Spleen (tissue), 11 donors: ENCODE results near the gene RMC1. TPM values are rescaled to one million over a fixed set of nuclear protein-coding genes. Genes with fewer than 3 reads are reported as not detected.
"Not testable (repeated sequence)": the region's sequence is repeated elsewhere in the genome, so short reads cannot be mapped to it uniquely, and the experiment has no call there.

Experiments used
- DNase-seq: peaks from one replicate; pipeline ENCODE4 v3.0.0-alpha.2; 2020
- H3K27ac ChIP-seq, 8 donors: fragments of 200-600 bp; sonication (generic) in 7 of 8; 1 replicate in 4 of 8; 2 replicates in 4 of 8; pipeline versions ENCODE4 v1.5.0 to v1.8.0; 2016 to 2021; ENCODE audit warnings: inconsistent platforms in 4 of 8, mild to moderate bottlenecking in 4 of 8, moderate library complexity in 1 of 8
- H3K27me3 ChIP-seq, 7 donors: fragments of 200-600 bp; sonication (generic) in 6 of 7; replicated peaks in 1 of 7; 1 replicate in 4 of 7; 2 replicates in 3 of 7; pipeline versions ENCODE4 v1.5.0 to v1.8.0; 2016 to 2021; ENCODE audit warnings: inconsistent platforms in 3 of 7, mild to moderate bottlenecking in 1 of 7
- H3K36me3 ChIP-seq, 6 donors: fragments of 200-600 bp; sonication (generic) in 5 of 6; 1 replicate in 4 of 6; 2 replicates in 2 of 6; pipeline versions ENCODE4 v1.5.0 to v1.8.0; 2016 to 2021; ENCODE audit warnings: inconsistent platforms in 2 of 6
- H3K4me1 ChIP-seq, 6 donors: fragments of 200-600 bp; sonication (generic) in 5 of 6; 1 replicate in 3 of 6; 2 replicates in 3 of 6; pipeline versions ENCODE4 v1.5.0 to v1.8.0; 2016 to 2021; ENCODE audit warnings: inconsistent platforms in 3 of 6
- H3K4me3 ChIP-seq, 8 donors: fragments of 200-600 bp; sonication (generic) in 7 of 8; 1 replicate in 4 of 8; 2 replicates in 4 of 8; pipeline versions ENCODE4 v1.5.0 to v1.8.0; 2016 to 2021; ENCODE audit warnings: inconsistent platforms in 4 of 8, mild to moderate bottlenecking in 4 of 8, moderate library complexity in 2 of 8
- H3K9me3 ChIP-seq, 8 donors: fragments of 200-600 bp; sonication (generic) in 7 of 8; 1 replicate in 4 of 8; 2 replicates in 4 of 8; pipeline versions ENCODE4 v1.5.0 to v1.8.0; 2016 to 2021; ENCODE audit warnings: inconsistent platforms in 4 of 8
- CTCF ChIP-seq, 11 experiments: fragments of 200-600 bp in 7 of 11; fragments of 450-650 bp in 4 of 11; sonication (generic) in 4 of 11; IDR thresholded peaks in 8 of 11; conservative IDR thresholded peaks in 3 of 11; 1 replicate in 7 of 11; 2 replicates in 4 of 11; pipeline versions ENCODE4 v1.4.0 to v1.8.0; 2016 to 2021; ENCODE audit warnings: antibody characterized with exemption in 11 of 11, inconsistent platforms in 4 of 11, mild to moderate bottlenecking in 1 of 11
- POLR2A ChIP-seq, 3 donors: fragments of 450-650 bp; IDR thresholded peaks; one replicate each; pipeline ENCODE4 v1.5.1; 2017; ENCODE audit warnings: antibody characterized with exemption in 3 of 3, mild to moderate bottlenecking in 1 of 3
- POLR2AphosphoS5 ChIP-seq, 3 donors: sonication (generic); formaldehyde crosslinking; IDR thresholded peaks; one replicate each; pipeline ENCODE4 v1.5.1; 2017; ENCODE audit warnings: antibody characterized with exemption in 3 of 3
- WGBS, 5 donors: extraction: QIAGEN DNeasy Blood & Tissue Kit in 3 of 5; methylation state at CpG; one replicate each; pipeline versions ENCODE4 v1.1.5 to v1.1.7; 2013 to 2018; 5-methylcytosine and 5-hydroxymethylcytosine counted together
- intact Hi-C: fragments of 100-400 bp; cut with DNase I; formaldehyde crosslinking; loops from one replicate; pipeline ENCODE4 v1.15.0; 2023; ENCODE audit warnings: low total_unique reads
- polyA plus RNA-seq, 3 donors: library from polyadenylated mRNA; stranded (reverse); fragments of 200-250 nt; gene quantifications; one replicate each; pipeline ENCODE4 v1.2.1, GENCODE V29; 2013
- total RNA-seq, 7 donors: library from RNA; depleted of rRNA in 3 of 7; stranded (reverse); fragments of >200 nt in 3 of 7; fragmentation: NEBNext Ultra II Directional in 4 of 7; extraction: Animal tissue kit (Norgen Biotek cat#: 25700) in 4 of 7; gene quantifications; one replicate each; pipeline versions ENCODE4 v1.1.0 to v1.2.1, GENCODE V29; 2016 to 2021
- donor health status: healthy with polysubstance abuse.
- donor health status: DM: no; HTN: no; CAD: no; lungs with moderate emphysema.
- donor health status: DM: no; HTN: no; CAD: no.
- donor health status: Bipolar disorder and iron deficiency.
- donor health status: healthy.
- donor health status: DM: no; HTN: no; CAD: no.
- donor health status: DM: yes; HTN: yes; CAD: no.

The RMC1 gene
- total and polyA plus RNA-seq, 10 donors, result 29.5 to 74.7 (median 45.2) TPM

GRCh38 chr18:23487738-23488570, 15.4 kb upstream of the RMC1 start:
- Histone ChIP-seq H3K27ac (peak overlapping the region; percentile 57 to 94 (median 92)), H3K9me3 (peaks cover 0 to 3% (median 0%) of the 10 kb centered on the region in 8 donors), H3K4me1 (peaks cover 0 to 51% (median 17%) of the 10 kb centered on the region in 6 donors), H3K36me3 (peaks cover 0 to 11% (median 1%) of the 10 kb centered on the region in 6 donors), H3K4me3 (peak overlapping the region in 4 of 8 donors; percentile 13 to 55 (median 25)), H3K27me3 (no peaks in the 10 kb centered on the region)
- intact Hi-C loops, result no loop called here
- peak in 2 of 3 donors; percentile 23 to 32 for TF ChIP-seq POLR2AphosphoS5 (IDR thresholded peaks at IDR 0.05)
- no peak for TF ChIP-seq POLR2A (IDR thresholded peaks at IDR 0.05)
- no peak for TF ChIP-seq CTCF (IDR thresholded peaks at IDR 0.05 in 8 of 11, conservative IDR thresholded peaks at IDR 0.05 in 3 of 11)
- 13 to 34% (median 21%) methylated on average over 14 of the region's 14 CpGs for WGBS, 5 donors
- DNase-seq, result peak; percentile 85

GRCh38 chr18:23489586-23489985, 13.7 kb upstream of the RMC1 start:
- 83 to 97% (median 88%) methylated on average over 5 of the region's 5 CpGs for WGBS, 5 donors
- H3K36me3 ChIP-seq, H3K4me3 ChIP-seq, DNase-seq, H3K9me3 ChIP-seq, intact Hi-C loops, H3K27me3 ChIP-seq: not testable (repeated sequence)
- H3K27ac ChIP-seq, result peak overlapping the region in 3 of 8 donors; percentile 36 to 88 (median 85)
- H3K4me1 ChIP-seq, result peaks cover 0 to 41% (median 17%) of the 10 kb centered on the region in 6 donors

GRCh38 chr18:23493654-23494053, 9.7 kb upstream of the RMC1 start:
- peaks cover 0 to 56% (median 19%) of the 10 kb centered on the region in 6 donors for H3K4me1 ChIP-seq
- H3K27me3 ChIP-seq, result no peaks in the 10 kb centered on the region
- H3K36me3 ChIP-seq, result no peaks in the 10 kb centered on the region
- H3K27ac ChIP-seq, result no peak overlapping the region
- intact Hi-C loops, result no loop called here
- WGBS, 5 donors, result 91 to 97% (median 94%) methylated on average over 1 of the region's 1 CpG
- peaks cover 0 to 5% (median 0%) of the 10 kb centered on the region in 8 donors for H3K9me3 ChIP-seq
- no peak overlapping the region for H3K4me3 ChIP-seq
- TF ChIP-seq POLR2A (IDR thresholded peaks at IDR 0.05) (no peak), CTCF (IDR thresholded peaks at IDR 0.05 in 8 of 11, conservative IDR thresholded peaks at IDR 0.05 in 3 of 11) (no peak), POLR2AphosphoS5 (IDR thresholded peaks at IDR 0.05) (no peak)
- no peak for DNase-seq

- H3K27me3 ChIP-seq, result no peaks in the 10 kb centered on the region
- H3K4me1 ChIP-seq, result peaks cover 2 to 56% (median 28%) of the 10 kb centered on the region in 6 donors
- peak overlapping the region in 1 of 8 donors; percentile 68 for H3K27ac ChIP-seq
- intact Hi-C loops, result no loop called here
- TF ChIP-seq CTCF (IDR thresholded peaks at IDR 0.05 in 8 of 11, conservative IDR thresholded peaks at IDR 0.05 in 3 of 11) (no peak), POLR2A (IDR thresholded peaks at IDR 0.05) (no peak)
- H3K4me3 ChIP-seq, result no peak overlapping the region
- no peak for DNase-seq
- WGBS, 5 donors, result 89 to 100% (median 97%) methylated on average over 1 of the region's 1 CpG
- no peaks in the 10 kb centered on the region for H3K36me3 ChIP-seq
- peaks cover 0 to 5% (median 0%) of the 10 kb centered on the region in 8 donors for H3K9me3 ChIP-seq
These were observed 8.3 kb upstream of the RMC1 start for GRCh38 chr18:23494992-23495391.
